DOHH2 (cell line): ENCODE results near the gene RIMS1.

Experiments
- H3F3A ChIP-seq: fragments of 200-600 bp; sonication (generic), shearing (Covaris generic); 2 replicates; pipeline ENCODE4 v1.6.0; 2016; ENCODE audit warnings: antibody characterized with exemption, mild to moderate bottlenecking; ENCODE audit not compliant: control insufficient read depth, insufficient read depth
- H3K27ac ChIP-seq: fragments of 200-600 bp; sonication (generic); 2 replicates; pipeline ENCODE4 v1.5.1; 2014; ENCODE audit warnings: low read depth, mild to moderate bottlenecking, low read length, moderate library complexity
- H3K27me3 ChIP-seq: fragments of 200-600 bp; sonication (generic); 2 replicates; pipeline ENCODE4 v1.6.1; 2014; ENCODE audit warnings: mild to moderate bottlenecking, low read length, mixed read lengths; ENCODE audit not compliant: control insufficient read depth
- H3K36me3 ChIP-seq: fragments of 200-600 bp; sonication (generic); 2 replicates; pipeline ENCODE4 v1.6.1; 2014; ENCODE audit warnings: mild to moderate bottlenecking, low read length, moderate library complexity, mixed read lengths; ENCODE audit not compliant: control insufficient read depth
- H3K4me1 ChIP-seq: fragments of 200-600 bp; sonication (generic); 2 replicates; pipeline ENCODE4 v1.6.1; 2014; ENCODE audit warnings: mild to moderate bottlenecking, low read length, mixed read lengths; ENCODE audit not compliant: control insufficient read depth
- H3K4me2 ChIP-seq: fragments of 200-600 bp; sonication (generic); 2 replicates; pipeline ENCODE4 v1.6.0; 2014; ENCODE audit warnings: mild to moderate bottlenecking, low read length, moderate library complexity
- H3K4me3 ChIP-seq: fragments of 200-600 bp; sonication (generic); 2 replicates; pipeline ENCODE4 v1.5.1; 2014; ENCODE audit warnings: mild to moderate bottlenecking, low read length, mixed read lengths
- H3K79me2 ChIP-seq: fragments of 200-600 bp; sonication (generic); 2 replicates; pipeline ENCODE4 v1.6.1; 2014; ENCODE audit warnings: mild to moderate bottlenecking, low read length, mixed read lengths; ENCODE audit not compliant: control insufficient read depth
- H3K9me2 ChIP-seq: fragments of 200-600 bp; sonication (generic); replicated peaks from 2 replicates; pipeline ENCODE4 v1.6.1; 2014; ENCODE audit warnings: mild to moderate bottlenecking, low read length, mixed read lengths; ENCODE audit not compliant: control insufficient read depth
- H3K9me3 ChIP-seq: fragments of 200-600 bp; sonication (generic); 2 replicates; pipeline ENCODE4 v1.6.1; 2014; ENCODE audit warnings: antibody characterized with exemption, low read length, mixed read lengths; ENCODE audit not compliant: control insufficient read depth, insufficient read depth
- H4K20me1 ChIP-seq: fragments of 200-600 bp; sonication (generic); 2 replicates; pipeline ENCODE4 v1.6.0; 2014; ENCODE audit warnings: low read depth, mild to moderate bottlenecking, antibody characterized with exemption, low read length, moderate library complexity; ENCODE audit not compliant: control insufficient read depth, insufficient read depth
- EZH2phosphoT487 ChIP-seq: fragments of 200-600 bp; sonication (generic); IDR thresholded peaks from 2 replicates; pipeline ENCODE4 v1.6.1; 2017; ENCODE audit warnings: borderline replicate concordance, mild to moderate bottlenecking, antibody characterized with exemption, low read length, moderate library complexity, mixed read lengths
- TF ChIP-seq, protein P1 (sequence below): fragments of 200-600 bp; sonication (generic); IDR thresholded peaks from one replicate; pipeline ENCODE4 v1.5.1; 2014; ENCODE audit warnings: antibody characterized with exemption, mild to moderate bottlenecking, low read depth, low read length; ENCODE audit not compliant: poor library complexity, severe bottlenecking

The RIMS1 gene

DNA sequence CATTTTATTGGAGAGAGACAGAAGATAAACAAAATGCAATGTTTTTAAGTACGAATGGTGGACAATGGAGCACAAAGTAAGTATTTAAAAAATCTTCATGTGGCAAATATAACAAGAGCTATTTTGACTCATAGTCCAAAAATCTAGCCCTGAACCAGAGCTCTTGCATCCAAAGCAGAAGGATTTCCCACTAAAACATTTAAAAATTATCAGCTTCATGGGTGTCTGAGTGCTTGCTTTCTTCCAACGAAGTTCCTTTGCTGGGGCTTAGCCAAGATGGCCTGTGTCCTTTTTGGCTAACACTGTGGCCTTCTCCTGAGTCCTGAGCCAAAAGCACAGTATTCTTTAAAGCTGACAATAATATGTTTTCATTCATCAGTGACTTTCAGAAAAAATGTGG lies 161.7 kb downstream of the RIMS1 start:
- Histone ChIP-seq H3K79me2 (no peaks in the 10 kb centered on the region), H3F3A (no peaks in the 10 kb centered on the region), H3K4me3 (no peak overlapping the region), H3K27ac (no peak overlapping the region), H3K27me3 (peaks cover 5% of the 10 kb centered on the region; the same call in 1 of the 2 replicates), H3K9me2 (no peaks in the 10 kb centered on the region), H3K4me2 (no peak overlapping the region), H4K20me1 (no peaks in the 10 kb centered on the region), H3K36me3 (no peaks in the 10 kb centered on the region), H3K9me3 (no peaks in the 10 kb centered on the region), H3K4me1 (no peaks in the 10 kb centered on the region)
- TF ChIP-seq EZH2phosphoT487, result no peak
- TF ChIP-seq, protein P1, sequence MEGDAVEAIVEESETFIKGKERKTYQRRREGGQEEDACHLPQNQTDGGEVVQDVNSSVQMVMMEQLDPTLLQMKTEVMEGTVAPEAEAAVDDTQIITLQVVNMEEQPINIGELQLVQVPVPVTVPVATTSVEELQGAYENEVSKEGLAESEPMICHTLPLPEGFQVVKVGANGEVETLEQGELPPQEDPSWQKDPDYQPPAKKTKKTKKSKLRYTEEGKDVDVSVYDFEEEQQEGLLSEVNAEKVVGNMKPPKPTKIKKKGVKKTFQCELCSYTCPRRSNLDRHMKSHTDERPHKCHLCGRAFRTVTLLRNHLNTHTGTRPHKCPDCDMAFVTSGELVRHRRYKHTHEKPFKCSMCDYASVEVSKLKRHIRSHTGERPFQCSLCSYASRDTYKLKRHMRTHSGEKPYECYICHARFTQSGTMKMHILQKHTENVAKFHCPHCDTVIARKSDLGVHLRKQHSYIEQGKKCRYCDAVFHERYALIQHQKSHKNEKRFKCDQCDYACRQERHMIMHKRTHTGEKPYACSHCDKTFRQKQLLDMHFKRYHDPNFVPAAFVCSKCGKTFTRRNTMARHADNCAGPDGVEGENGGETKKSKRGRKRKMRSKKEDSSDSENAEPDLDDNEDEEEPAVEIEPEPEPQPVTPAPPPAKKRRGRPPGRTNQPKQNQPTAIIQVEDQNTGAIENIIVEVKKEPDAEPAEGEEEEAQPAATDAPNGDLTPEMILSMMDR, result no peak

DNA sequence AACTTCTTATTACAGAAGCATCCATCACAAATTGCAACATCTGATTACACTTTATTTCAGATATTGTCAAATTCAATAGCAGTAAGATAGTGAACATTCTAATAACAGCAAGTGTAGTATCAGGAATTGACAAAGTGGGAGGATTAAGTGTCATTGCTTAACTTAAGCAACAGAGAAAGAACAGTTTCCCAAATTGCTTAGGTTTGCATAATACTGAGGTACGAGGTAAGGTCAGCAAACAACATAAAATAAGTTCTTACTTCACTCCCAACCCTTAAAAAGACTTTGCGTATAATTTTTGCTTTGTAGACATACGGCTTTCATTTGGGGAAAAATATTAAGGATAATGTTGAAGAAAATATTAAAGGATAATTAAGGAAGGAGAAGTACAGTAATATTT lies 163.0 kb downstream of the RIMS1 start:
- Histone ChIP-seq H3K4me1 (no peaks in the 10 kb centered on the region), H3K27ac (no peak overlapping the region), H4K20me1 (no peaks in the 10 kb centered on the region), H3K27me3 (peaks cover 3% of the 10 kb centered on the region; the same call in 1 of the 2 replicates), H3K79me2 (no peaks in the 10 kb centered on the region), H3K4me2 (no peak overlapping the region), H3F3A (no peaks in the 10 kb centered on the region), H3K4me3 (no peak overlapping the region), H3K9me3 (no peaks in the 10 kb centered on the region), H3K9me2 (no peaks in the 10 kb centered on the region), H3K36me3 (no peaks in the 10 kb centered on the region)
- TF ChIP-seq EZH2phosphoT487, result no peak
- TF ChIP-seq, protein P1, result no peak

DNA sequence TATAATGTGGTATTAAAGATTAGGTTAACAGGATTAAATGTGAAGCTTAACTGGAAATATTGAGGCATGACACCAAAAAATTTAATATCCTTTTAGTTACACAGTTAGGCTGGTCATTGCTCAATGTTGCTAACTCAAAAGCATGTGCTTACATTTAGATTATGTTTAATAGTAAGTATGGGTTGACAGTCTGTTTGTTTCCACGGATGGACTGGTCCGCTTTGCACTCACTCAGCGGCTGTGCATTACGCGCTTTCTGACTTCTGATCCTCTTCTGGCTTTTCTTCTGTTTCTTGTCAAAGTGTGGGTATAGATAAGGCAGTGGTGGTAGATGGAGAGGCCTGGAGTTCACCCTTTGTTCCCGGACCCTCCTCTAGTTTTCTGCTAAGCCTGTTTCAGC lies 174.9 kb downstream of the RIMS1 start:
- no peaks in the 10 kb centered on the region for H3K9me2 ChIP-seq
- no peaks in the 10 kb centered on the region for H3F3A ChIP-seq
- H3K4me1 ChIP-seq, result no peaks in the 10 kb centered on the region
- no peak overlapping the region for H3K4me3 ChIP-seq
- H3K27me3 ChIP-seq, result peaks cover 4% of the 10 kb centered on the region
- no peaks in the 10 kb centered on the region for H4K20me1 ChIP-seq
- no peaks in the 10 kb centered on the region for H3K79me2 ChIP-seq
- no peaks in the 10 kb centered on the region for H3K36me3 ChIP-seq
- no peak overlapping the region for H3K4me2 ChIP-seq
- no peaks in the 10 kb centered on the region for H3K9me3 ChIP-seq
- no peak overlapping the region for H3K27ac ChIP-seq
- TF ChIP-seq EZH2phosphoT487, result no peak
- TF ChIP-seq, protein P1, result no peak
